Activated T-cell treated with anti-CD3 and anti-CD28 coated beads, Interleukin-2, amount 50 U/mL, for 24 hours (primary cell): ENCODE measurements around the gene SLC4A1AP.

ENCODE experiments used
- DNase-seq: peaks from one replicate; pipeline ENCODE4 v3.0.0-alpha.2; 2020
- H3K27ac Mint-ChIP-seq: 2 replicates; pipeline ENCODE4 v1.8.0; 2020; ENCODE audit warnings: mild to moderate bottlenecking, mixed read lengths
- H3K27me3 Mint-ChIP-seq: 2 replicates; pipeline ENCODE4 v1.8.0; 2020; ENCODE audit warnings: mixed read lengths
- H3K36me3 Mint-ChIP-seq: 2 replicates; pipeline ENCODE4 v1.8.0; 2020; ENCODE audit warnings: low read depth, mixed read lengths
- H3K4me1 Mint-ChIP-seq: 2 replicates; pipeline ENCODE4 v1.8.0; 2020; ENCODE audit warnings: low read depth, mixed read lengths
- H3K4me3 Mint-ChIP-seq: 2 replicates; pipeline ENCODE4 v1.8.0; 2020; ENCODE audit warnings: mild to moderate bottlenecking, moderate library complexity, mixed read lengths
- H3K9me3 Mint-ChIP-seq: 2 replicates; pipeline ENCODE4 v1.8.0; 2020; ENCODE audit warnings: mixed read lengths

Gene SLC4A1AP

GRCh38 chr2:27713201-27713600, 49.5 kb downstream of the SLC4A1AP start:
- Mint-ChIP-seq H3K9me3 (no peaks in the 10 kb centered on the region), H3K36me3 (no peaks in the 10 kb centered on the region), H3K4me3 (no peak overlapping the region), H3K4me1 (peaks cover 45% of the 10 kb centered on the region), H3K27ac (no peak overlapping the region), H3K27me3 (peaks cover 11% of the 10 kb centered on the region)
- DNase-seq, result no peak

DNA sequence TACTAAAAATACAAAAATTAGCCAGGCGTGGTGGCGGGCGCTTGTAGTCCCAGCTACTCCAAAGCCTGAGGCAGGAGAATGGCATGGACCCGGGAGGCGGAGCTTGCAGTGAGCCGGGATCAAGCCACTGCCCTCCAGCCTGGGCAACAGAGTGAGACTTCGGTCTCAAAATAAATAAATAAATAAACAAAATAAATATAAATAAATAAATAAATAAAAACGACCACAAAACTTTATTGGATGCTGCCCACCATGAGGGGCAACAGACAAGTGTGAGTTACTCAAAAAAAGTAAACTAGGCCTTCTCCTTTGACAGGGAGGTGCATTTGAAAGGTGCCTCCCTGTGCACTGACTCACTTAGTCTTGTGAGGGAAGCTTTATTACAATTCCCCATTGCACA, 50.4 kb downstream of the SLC4A1AP start:
- peaks cover 45% of the 10 kb centered on the region for H3K4me1 Mint-ChIP-seq
- H3K9me3 Mint-ChIP-seq, result no peaks in the 10 kb centered on the region

DNA sequence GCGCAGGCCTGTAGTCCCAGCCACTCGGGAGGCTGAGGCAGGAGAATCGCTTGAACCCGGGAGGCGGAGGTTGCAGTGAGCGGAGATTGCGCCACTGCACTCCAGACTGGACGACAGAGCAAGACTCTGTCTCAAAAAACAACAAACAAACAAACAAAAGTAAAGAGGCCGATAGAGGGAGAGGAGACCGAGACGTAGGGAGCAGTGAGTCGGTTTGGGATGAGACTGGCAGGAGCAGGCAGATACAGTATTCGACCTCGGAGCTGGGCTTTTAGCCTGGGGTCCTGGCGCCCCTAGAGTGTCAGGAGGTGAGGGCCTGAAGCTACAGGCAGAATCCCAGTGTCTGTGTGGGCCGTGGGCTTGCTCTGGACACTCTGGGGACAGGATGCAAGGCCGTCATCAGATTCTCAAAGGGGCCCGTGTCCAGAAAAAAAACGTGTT, 51.2 kb downstream of the SLC4A1AP start:
- H3K27me3 Mint-ChIP-seq, result peaks cover 11% of the 10 kb centered on the region
- peak overlapping the region; percentile 26 for H3K27ac Mint-ChIP-seq

More for the DNA sequence above, 50.4 kb downstream of the SLC4A1AP start:
- H3K4me3 Mint-ChIP-seq, result no peak overlapping the region
- no peak for DNase-seq
- peak overlapping the region; percentile 26 for H3K27ac Mint-ChIP-seq
- H3K36me3 Mint-ChIP-seq, result no peaks in the 10 kb centered on the region
- peaks cover 11% of the 10 kb centered on the region for H3K27me3 Mint-ChIP-seq

GRCh38 chr2:27715318-27716210, 51.9 kb downstream of the SLC4A1AP start:
- Mint-ChIP-seq H3K9me3 (no peaks in the 10 kb centered on the region), H3K27me3 (peaks cover 11% of the 10 kb centered on the region), H3K36me3 (no peaks in the 10 kb centered on the region), H3K4me1 (peaks cover 55% of the 10 kb centered on the region), H3K27ac (no peak overlapping the region), H3K4me3 (peak overlapping the region; percentile 48)
- DNase-seq, result peak; percentile 61

More for the DNA sequence above, 51.2 kb downstream of the SLC4A1AP start:
- no peaks in the 10 kb centered on the region for H3K36me3 Mint-ChIP-seq
- peak overlapping the region; percentile 48 for H3K4me3 Mint-ChIP-seq
- peaks cover 50% of the 10 kb centered on the region for H3K4me1 Mint-ChIP-seq
- H3K9me3 Mint-ChIP-seq, result no peaks in the 10 kb centered on the region
- DNase-seq, result no peak

GRCh38 chr2:27716301-27717069, 52.8 kb downstream of the SLC4A1AP start:
- Mint-ChIP-seq H3K36me3 (no peaks in the 10 kb centered on the region), H3K4me3 (peak overlapping the region; percentile 43), H3K27me3 (peaks cover 11% of the 10 kb centered on the region), H3K4me1 (peaks cover 56% of the 10 kb centered on the region), H3K9me3 (no peaks in the 10 kb centered on the region), H3K27ac (no peak overlapping the region)
- DNase-seq, result no peak

GRCh38 chr2:27717070-27717795, 53.5 kb downstream of the SLC4A1AP start:
- no peaks in the 10 kb centered on the region for H3K9me3 Mint-ChIP-seq
- peaks cover 55% of the 10 kb centered on the region for H3K4me1 Mint-ChIP-seq
- no peak for DNase-seq
- H3K27ac Mint-ChIP-seq, result no peak overlapping the region
- peaks cover 11% of the 10 kb centered on the region for H3K27me3 Mint-ChIP-seq
- H3K4me3 Mint-ChIP-seq, result peak overlapping the region; percentile 37
- no peaks in the 10 kb centered on the region for H3K36me3 Mint-ChIP-seq

DNA sequence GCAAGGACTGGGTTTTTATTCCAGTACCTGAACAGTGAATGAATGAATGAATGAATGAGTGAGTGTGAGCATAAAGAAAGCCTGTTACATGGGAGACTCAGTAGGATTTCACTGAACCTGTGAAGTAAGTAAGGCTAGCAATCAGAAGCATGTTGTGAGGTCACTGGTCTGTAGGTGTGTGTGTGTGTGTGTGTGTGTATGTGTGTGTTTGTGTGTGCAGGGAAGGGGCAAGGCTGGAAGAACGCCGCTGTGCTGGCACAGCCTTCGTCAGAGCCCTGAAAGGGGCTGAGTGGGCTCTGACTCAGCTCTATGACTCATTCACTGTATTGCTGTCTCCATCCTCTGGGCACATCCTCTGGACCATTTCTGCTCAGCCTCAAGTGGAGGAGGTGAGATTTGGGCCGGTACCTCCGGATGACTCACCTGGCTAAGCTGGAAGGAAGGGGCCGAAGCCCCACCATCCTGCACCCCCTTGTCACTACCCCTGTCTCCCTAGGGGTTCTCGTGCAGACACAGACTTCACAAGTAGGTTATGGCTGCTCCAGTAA, 56.4 kb downstream of the SLC4A1AP start:
- H3K27ac Mint-ChIP-seq, result no peak overlapping the region
- no peak overlapping the region for H3K4me3 Mint-ChIP-seq
- peaks cover 49% of the 10 kb centered on the region for H3K4me1 Mint-ChIP-seq
- peaks cover 11% of the 10 kb centered on the region for H3K27me3 Mint-ChIP-seq
- H3K9me3 Mint-ChIP-seq, result no peaks in the 10 kb centered on the region
- H3K36me3 Mint-ChIP-seq, result no peaks in the 10 kb centered on the region
- peak; percentile 74 for DNase-seq

DNA sequence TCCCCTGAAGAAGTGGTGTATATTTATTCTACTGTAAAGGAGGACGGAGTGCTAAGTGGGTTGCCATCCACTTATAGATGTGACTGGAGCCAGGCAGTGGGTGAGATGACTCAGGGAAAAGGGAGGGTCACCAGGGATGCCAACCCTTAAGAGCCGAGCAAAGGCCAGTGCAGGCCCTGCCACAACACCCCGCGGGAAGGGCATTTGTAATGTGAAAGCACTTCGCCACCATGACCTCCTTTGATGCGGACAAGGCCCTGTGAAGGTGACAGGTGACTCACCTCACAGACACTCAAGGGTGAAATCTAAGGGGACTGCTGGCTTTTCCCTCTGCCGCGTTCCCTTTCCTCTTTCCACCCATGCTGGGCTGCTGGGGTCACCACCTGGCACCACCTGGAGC, 57.6 kb downstream of the SLC4A1AP start:
- Mint-ChIP-seq H3K9me3 (no peaks in the 10 kb centered on the region), H3K27me3 (peaks cover 11% of the 10 kb centered on the region), H3K4me3 (no peak overlapping the region), H3K27ac (peak overlapping the region; percentile 44), H3K4me1 (peaks cover 45% of the 10 kb centered on the region), H3K36me3 (no peaks in the 10 kb centered on the region)
- no peak for DNase-seq

DNA sequence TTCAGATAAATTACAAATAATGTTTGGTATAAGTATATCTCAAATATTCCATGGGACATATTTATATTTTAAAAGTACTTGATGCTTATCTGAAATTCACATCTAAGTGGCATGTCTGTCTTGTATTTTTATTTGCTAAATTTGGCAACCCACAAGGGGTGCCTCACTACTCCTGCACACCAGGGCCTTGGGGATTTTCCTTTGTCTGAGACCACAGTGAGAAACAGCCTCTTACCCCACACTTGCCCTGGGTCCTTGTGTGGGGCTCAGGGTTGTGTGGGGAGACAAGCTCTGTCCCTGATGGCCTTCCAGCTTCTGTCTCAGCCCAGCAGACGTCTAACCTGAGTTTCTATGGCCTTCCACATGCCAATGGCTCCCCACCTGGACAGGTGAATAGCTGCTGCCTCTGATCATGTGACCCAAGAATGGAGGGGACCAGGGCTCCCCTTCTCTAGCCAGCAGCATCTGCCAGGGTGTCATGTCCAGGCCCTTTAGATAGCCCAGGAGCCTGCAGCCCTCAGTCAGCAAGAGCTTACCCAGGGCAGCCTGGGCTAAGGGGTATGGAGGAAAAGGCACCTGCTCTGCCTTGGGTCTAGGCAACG, 58.3 kb downstream of the SLC4A1AP start:
- H3K4me3 Mint-ChIP-seq, result no peak overlapping the region
- H3K9me3 Mint-ChIP-seq, result no peaks in the 10 kb centered on the region
- H3K27me3 Mint-ChIP-seq, result peaks cover 5% of the 10 kb centered on the region
- peak; percentile 23 for DNase-seq
- peaks cover 38% of the 10 kb centered on the region for H3K4me1 Mint-ChIP-seq
- peak overlapping the region; percentile 47 for H3K27ac Mint-ChIP-seq
- H3K36me3 Mint-ChIP-seq, result no peaks in the 10 kb centered on the region

DNA sequence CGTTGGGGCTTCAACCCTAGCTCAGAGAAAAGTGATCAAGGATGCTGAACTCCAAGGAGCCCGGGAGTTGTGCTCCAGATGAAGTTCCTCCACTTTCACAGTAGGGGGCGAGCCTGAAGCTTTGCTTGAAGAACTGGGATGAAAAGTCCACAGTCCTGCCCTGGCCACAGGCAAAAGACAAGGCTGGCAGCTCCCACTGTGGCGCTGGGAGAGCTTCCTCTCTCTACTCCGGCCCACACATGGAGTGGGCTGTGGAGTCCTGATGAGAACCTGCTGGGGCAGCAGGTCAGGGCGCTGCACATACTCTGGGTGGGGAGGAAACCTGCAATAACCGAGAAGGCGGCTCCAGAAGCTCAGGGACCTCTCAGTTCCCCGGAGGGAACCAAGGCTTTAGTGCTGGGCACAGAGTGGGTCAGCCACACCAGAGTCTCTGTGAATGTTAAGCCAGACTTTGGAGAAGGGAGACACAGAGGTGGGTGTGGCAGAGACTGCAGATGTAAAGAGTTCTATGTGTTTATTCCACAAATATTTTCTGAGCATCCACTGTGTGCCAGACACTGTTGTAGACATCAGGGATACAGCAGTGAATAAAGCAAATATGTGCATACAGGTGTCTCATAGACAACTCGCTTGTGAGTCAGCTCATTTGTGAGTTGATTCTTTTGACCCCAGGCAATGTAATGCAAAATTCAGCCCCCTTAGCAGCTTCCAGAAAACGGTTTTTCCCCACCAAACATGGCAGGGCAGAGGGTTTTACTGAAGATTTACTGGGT, 59.9 kb downstream of the SLC4A1AP start:
- peak; percentile 43 for DNase-seq
- H3K4me1 Mint-ChIP-seq, result peaks cover 40% of the 10 kb centered on the region
- no peaks in the 10 kb centered on the region for H3K9me3 Mint-ChIP-seq
- no peak overlapping the region for H3K27ac Mint-ChIP-seq
- H3K27me3 Mint-ChIP-seq, result no peaks in the 10 kb centered on the region
- no peaks in the 10 kb centered on the region for H3K36me3 Mint-ChIP-seq
- H3K4me3 Mint-ChIP-seq, result no peak overlapping the region

DNA sequence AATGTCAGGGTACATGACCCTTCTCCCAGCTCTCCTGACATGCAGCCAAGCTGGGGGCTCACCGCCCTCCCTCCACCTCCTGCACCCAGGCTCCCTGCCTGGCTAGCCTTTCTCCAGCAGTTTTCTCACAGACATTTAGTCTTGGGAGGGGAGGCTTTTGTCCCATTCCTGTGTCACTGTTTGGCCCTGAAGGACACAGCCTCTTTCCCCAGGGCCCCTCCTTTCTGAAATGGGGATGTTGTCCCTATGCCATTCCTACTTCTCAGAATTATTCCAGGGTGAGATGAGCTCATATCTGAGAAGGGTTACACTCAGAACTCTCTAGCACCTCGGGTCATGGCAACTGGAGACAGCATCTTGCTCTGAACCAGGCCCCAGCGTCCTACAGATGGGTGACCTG, 60.5 kb downstream of the SLC4A1AP start:
- no peak overlapping the region for H3K27ac Mint-ChIP-seq
- peak; percentile 16 for DNase-seq
- no peak overlapping the region for H3K4me3 Mint-ChIP-seq
- H3K9me3 Mint-ChIP-seq, result no peaks in the 10 kb centered on the region
- H3K36me3 Mint-ChIP-seq, result no peaks in the 10 kb centered on the region
- H3K4me1 Mint-ChIP-seq, result peaks cover 40% of the 10 kb centered on the region
- no peaks in the 10 kb centered on the region for H3K27me3 Mint-ChIP-seq

GRCh38 chr2:27724905-27725701, 61.4 kb downstream of the SLC4A1AP start:
- Mint-ChIP-seq H3K36me3 (no peaks in the 10 kb centered on the region), H3K4me1 (peaks cover 33% of the 10 kb centered on the region), H3K27ac (no peak overlapping the region), H3K4me3 (no peak overlapping the region), H3K27me3 (no peaks in the 10 kb centered on the region), H3K9me3 (no peaks in the 10 kb centered on the region)
- DNase-seq, result peak; percentile 12

DNA sequence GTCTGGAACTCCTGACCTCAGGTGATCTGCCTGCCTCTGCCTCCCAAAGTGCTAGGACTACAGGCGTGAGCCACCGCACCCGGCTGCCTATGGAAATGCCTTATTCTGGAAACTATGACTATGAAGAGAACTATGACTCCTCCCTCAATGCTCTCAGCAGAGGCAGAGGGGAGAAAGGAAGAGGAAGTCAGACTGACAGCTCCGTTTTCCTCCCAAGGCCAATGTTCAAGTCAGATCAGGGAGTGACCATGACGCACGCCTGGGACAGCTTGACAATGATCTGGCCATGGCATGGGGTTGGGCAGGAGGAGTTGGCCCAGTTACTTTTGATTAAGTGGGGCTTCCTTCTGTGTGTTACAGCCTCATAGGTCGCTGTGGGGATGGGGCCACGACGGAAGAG, 63.6 kb downstream of the SLC4A1AP start:
- H3K27ac Mint-ChIP-seq, result peak overlapping the region; percentile 46
- no peaks in the 10 kb centered on the region for H3K27me3 Mint-ChIP-seq
- no peaks in the 10 kb centered on the region for H3K9me3 Mint-ChIP-seq
- no peak for DNase-seq
- H3K36me3 Mint-ChIP-seq, result no peaks in the 10 kb centered on the region
- H3K4me3 Mint-ChIP-seq, result no peak overlapping the region
- H3K4me1 Mint-ChIP-seq, result peaks cover 13% of the 10 kb centered on the region
